Measurements from ENCODE around the gene CCBE1.

GRCh38 chr18:59740141-59740540 lies 42.9 kb upstream of the CCBE1 start:
- TF ChIP-seq CTCF (IDR thresholded peaks at IDR 0.05 in 8 of 11, conservative IDR thresholded peaks at IDR 0.05 in 3 of 11) (no peak), POLR2A (IDR thresholded peaks at IDR 0.05) (no peak), POLR2AphosphoS5 (IDR thresholded peaks at IDR 0.05) (no peak)
